Measurements from ENCODE around the gene ISOC2. TPM values are rescaled to one million over a fixed set of nuclear protein-coding genes. Genes with fewer than 3 reads are reported as not detected.
A peak's percentile ranks its signal among the peaks of the same experiment; 100 is the strongest.
"Not testable (repeated sequence)": the region's sequence is repeated elsewhere in the genome, so short reads cannot be mapped to it uniquely, and the experiment has no call there.

Gene ISOC2, protein sequence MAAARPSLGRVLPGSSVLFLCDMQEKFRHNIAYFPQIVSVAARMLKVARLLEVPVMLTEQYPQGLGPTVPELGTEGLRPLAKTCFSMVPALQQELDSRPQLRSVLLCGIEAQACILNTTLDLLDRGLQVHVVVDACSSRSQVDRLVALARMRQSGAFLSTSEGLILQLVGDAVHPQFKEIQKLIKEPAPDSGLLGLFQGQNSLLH
- polyA plus RNA-seq (2012; ENCODE audit: insufficient read depth, insufficient read length), result 62.3 TPM

DNA sequence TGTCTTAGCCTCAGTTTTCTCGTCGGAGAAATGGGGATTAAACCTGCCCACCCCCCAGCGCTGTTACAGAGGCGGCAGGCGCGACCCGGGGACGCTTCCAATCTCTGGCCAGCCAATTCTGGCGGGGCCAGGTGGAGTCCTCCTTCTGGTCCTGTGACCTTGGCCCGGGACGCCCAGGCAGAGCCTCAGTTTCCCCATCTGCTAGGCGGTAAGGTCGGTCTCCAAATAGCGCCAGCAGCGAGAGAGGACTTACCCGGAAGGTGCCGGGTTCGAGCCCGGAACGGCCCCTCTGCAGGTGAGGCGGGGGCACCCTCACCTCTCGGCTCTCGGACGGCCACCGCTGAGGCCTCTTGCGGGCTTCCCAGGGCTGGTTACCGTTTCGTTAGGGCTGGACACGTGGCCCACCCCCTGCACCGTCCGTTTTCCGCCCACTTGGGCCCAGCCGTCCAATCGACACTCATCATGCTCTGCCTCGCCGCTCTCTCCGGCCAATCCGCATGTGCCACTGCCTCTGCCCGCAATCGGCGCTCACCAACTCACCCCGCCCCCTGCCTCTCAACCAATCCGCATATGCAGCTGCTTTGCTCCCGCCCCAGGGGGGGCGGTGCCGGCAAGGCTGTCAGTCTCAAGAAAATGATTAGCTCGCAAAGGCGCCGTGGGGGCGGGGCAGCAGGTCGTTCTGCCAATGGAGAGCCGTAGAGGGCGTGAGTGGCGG is at the start of gene ISOC2:
Gene ISOC2 (minus strand): TSS at position 384 of the 715 bp plus-strand sequence. CDS start 5,156 bp downstream, outside the sequence.
- H3K4me3 ChIP-seq (ENCODE audit: low read length), result peak within 1 kb of the TSS; percentile 91
- DNase-seq (ENCODE audit: low read depth, low spot score), result peak; percentile 99

DNA sequence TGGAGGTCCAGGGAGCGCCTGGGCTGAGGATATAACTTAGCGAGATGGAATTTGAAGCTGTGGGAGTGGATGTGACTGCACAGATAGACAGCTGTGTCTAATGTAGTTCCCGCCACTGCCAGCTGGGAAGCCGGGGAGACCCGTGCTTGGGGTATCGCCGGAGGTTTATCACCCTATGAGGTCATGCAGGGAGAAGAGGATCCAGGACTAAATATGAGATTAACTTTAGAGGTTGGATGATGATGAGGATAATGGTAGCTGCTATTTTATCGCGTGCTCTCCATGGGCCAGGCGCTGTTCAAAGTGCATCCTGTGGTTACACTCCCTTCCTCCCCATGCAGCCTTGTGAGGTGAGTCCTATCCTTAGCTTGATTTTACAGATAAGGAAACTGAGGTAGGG is 46.7 kb upstream of the ISOC2 start:
- no peak overlapping the region for H3K4me3 ChIP-seq (ENCODE audit: low read length)
- no peak for DNase-seq (ENCODE audit: low read depth, low spot score)

- no peak for DNase-seq (ENCODE audit: low read depth, low spot score)
- H3K4me3 ChIP-seq (ENCODE audit: low read length), result no peak overlapping the region
Observed at GRCh38 chr19:55504981-55505380, 43.5 kb upstream of the ISOC2 start.

GRCh38 chr19:55504252-55504603 is 42.8 kb upstream of the ISOC2 start:
- peak overlapping the region; percentile 51 for H3K4me3 ChIP-seq (ENCODE audit: low read length)
- no peak for DNase-seq (ENCODE audit: low read depth, low spot score)

- peak overlapping the region; percentile 51 for H3K4me3 ChIP-seq (ENCODE audit: low read length)
- DNase-seq (ENCODE audit: low read depth, low spot score), result peak; percentile 92
Observed at GRCh38 chr19:55503502-55504251, 42.2 kb upstream of the ISOC2 start.

DNA sequence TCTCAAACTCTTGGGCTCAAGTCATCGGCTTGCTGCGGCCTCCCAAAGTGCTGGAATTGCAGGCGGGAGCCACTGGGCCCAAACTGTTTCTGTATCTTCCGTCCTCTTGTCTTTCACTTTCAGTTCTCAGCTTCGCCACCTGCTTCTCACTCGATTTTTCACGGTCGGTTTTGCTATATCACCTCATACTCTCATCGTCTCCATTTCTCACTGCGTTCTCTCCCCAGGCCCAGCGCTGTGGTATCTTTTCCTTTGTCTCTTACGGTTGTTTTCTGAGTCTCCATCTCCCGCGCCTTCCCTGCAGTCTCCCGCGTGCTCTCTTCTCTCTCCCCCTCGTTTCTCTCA is 41.7 kb upstream of the ISOC2 start:
- no peak for DNase-seq (ENCODE audit: low read depth, low spot score)
- H3K4me3 ChIP-seq (ENCODE audit: low read length), result no peak overlapping the region

DNA sequence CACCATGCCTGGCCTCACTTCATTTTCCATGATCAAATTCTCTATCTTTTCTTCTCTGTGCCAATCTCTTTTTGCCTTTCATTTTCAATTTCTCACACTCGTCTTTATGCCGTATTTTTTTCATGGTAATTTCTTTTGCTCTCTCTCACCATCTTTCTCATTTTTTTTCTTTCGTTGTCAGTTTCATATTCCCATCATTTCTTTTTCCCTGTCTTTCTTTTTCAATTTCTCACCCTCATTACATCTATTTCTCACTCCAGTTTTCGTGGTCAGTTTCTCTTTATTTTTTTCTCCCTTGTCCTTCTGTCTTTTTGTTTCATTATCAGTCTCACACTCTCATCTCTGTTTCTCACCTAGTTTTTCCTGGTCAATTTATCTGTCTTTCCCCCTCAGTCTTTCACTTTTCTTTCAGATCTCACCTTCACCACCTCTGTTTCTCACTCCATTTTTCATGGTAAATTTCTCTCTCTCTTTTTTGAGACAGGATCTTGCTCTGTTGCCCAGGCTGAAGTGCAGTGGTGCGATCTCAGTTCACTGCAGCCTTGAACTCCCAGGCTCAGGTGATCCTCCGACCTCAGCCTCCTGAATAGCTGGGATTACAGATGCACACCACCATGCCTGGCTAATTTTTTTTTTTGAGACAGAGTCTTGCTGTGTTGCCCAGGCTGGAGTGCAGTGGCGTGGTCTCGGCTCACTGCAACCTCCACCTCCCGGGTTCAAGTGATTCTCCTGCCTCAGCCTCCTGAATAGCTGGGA is 40.9 kb upstream of the ISOC2 start:
- no peak for DNase-seq (ENCODE audit: low read depth, low spot score)
- no peak overlapping the region for H3K4me3 ChIP-seq (ENCODE audit: low read length)

GRCh38 chr19:55500368-55500952 is 39.0 kb upstream of the ISOC2 start:
- no peak for DNase-seq (ENCODE audit: low read depth, low spot score)
- no peak overlapping the region for H3K4me3 ChIP-seq (ENCODE audit: low read length)

GRCh38 chr19:55498246-55498840 is 36.9 kb upstream of the ISOC2 start:
- DNase-seq (ENCODE audit: low read depth, low spot score), result no peak
- H3K4me3 ChIP-seq (ENCODE audit: low read length), result no peak overlapping the region

GRCh38 chr19:55497763-55498162 is 36.3 kb upstream of the ISOC2 start:
- H3K4me3 ChIP-seq (ENCODE audit: low read length), result no peak overlapping the region
- no peak for DNase-seq (ENCODE audit: low read depth, low spot score)

GRCh38 chr19:55496820-55497219 is 35.4 kb upstream of the ISOC2 start:
- DNase-seq (ENCODE audit: low read depth, low spot score); H3K4me3 ChIP-seq (ENCODE audit: low read length): not testable (repeated sequence)

DNA sequence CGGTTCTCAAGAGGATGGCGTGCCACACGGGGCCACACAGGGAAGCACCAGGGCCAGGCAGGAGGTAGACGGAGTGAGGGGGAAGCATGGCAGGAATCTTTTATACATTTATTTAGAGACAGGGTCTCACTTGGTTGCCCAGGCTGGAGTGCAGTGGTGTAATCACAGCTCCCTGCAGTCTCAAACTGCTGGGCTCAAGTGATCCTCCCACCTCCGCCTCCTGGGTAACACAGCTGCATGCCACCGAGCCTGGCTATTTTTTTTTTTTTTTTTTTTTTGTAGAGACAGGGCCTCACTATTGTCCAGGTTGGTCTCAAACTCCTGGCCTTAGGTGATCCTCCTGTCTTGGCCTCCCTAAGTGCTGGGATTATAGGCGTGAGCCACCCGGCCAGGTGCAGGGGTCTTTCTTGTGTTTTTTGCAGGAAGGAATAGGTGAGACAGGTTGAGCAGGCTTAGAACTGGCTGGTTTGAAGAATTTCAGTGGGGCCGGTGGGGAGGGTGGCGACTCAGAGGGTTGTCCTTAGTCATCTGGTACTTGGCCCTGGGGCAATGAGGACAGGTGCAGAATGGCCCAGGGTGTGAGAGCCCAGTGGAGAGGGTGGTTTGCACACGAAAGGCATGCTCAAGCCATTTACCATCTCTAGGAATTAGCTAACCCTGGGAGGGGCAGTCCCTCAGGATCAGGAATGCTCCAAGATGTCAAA is 34.4 kb upstream of the ISOC2 start:
- DNase-seq (ENCODE audit: low read depth, low spot score), result no peak

DNA sequence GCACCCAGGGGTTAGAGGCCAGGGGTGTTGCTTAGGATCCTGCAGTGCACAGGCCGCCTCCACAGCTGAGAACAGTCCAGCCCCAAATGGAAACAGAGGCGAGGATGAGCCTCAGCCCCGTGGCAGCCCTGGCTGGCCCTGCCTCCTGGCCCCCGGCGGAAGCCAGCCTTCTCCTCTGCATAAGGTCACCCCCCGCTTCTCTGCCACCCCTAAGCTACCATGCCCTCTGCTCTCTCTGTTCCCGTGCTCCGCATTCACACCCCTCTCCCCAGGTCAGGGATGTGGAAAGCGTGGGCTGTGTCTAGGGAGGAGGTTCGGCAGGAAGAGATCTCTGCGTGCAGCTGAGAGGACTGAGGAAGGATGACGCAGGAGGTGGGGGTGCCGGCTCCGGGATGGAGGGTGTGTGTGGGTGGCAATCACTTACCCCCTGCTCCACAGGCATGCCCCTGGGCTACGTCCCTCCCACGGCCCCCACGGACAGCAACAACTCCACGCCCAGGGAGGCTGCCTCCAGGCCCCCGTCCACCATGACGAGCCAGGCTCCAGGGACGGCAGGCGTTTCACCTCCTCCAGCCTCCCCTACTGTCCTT is 32.8 kb upstream of the ISOC2 start:
- DNase-seq (ENCODE audit: low read depth, low spot score), result no peak
- no peak overlapping the region for H3K4me3 ChIP-seq (ENCODE audit: low read length)

More for the DNA sequence above, 34.4 kb upstream of the ISOC2 start:
- H3K4me3 ChIP-seq (ENCODE audit: low read length), result no peak overlapping the region

GRCh38 chr19:55493645-55494171 is 32.3 kb upstream of the ISOC2 start:
- DNase-seq (ENCODE audit: low read depth, low spot score), result no peak
- H3K4me3 ChIP-seq (ENCODE audit: low read length), result no peak overlapping the region

DNA sequence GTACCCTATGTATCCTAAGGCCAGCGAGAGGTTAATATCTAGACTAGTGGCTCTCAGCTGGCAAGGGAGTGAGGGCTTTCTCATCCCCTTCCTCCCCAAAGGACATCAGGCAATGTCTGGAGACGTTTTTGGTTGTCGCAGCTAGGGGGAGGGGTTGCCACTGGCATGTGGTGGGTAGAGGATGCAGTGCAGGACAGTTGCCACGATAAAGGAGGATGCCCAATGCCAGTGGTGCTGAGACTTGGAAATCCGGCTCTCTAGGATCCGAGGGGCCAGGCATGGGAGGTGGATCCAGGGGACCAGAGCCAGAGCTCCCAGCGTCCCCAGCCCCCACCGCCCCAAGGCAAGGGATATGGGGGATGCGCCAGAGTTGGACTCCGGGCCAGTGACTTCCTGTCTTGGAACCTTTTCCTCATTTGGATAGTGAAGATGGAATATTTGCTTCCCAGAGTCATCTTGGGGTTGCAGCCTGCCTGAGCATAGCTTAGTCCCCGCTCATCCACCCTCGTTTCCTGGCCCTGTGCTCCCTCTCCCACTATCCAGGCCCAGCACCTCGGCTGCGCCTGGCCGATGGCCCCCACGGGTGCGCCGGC is 31.7 kb upstream of the ISOC2 start:
- H3K4me3 ChIP-seq (ENCODE audit: low read length), result no peak overlapping the region
- DNase-seq (ENCODE audit: low read depth, low spot score), result no peak

GRCh38 chr19:55492362-55492944 is 31.0 kb upstream of the ISOC2 start:
- no peak overlapping the region for H3K4me3 ChIP-seq (ENCODE audit: low read length)
- no peak for DNase-seq (ENCODE audit: low read depth, low spot score)
